Activated T-helper 1 cell treated with anti-CD3 and anti-CD28 coated beads, Interleukin-12 subunit alpha, Interleukin-12 subunit beta, Interleukin-2, Interleukin-4 antibody, amounts not matched to agents 30 ng/mL and 10 ng/mL and 1 ng/mL, durations not matched to agents 14 hours and 24 hours and 36 hours (primary cell): Measurements from ENCODE around the gene SCIMP. TPM values are rescaled to one million over a fixed set of nuclear protein-coding genes. Genes with fewer than 3 reads are reported as not detected.
"Not testable (repeated sequence)": the region's sequence is repeated elsewhere in the genome, so short reads cannot be mapped to it uniquely, and the experiment has no call there.

ENCODE experiments used
- DNase-seq: peaks from one replicate; pipeline ENCODE4 v3.0.0; 2021; ENCODE audit warnings: low spot score
- H3K27ac Mint-ChIP-seq: one replicate; pipeline ENCODE4 v1.8.0; 2021; ENCODE audit warnings: mild to moderate bottlenecking, mixed read lengths
- H3K27me3 Mint-ChIP-seq: one replicate; pipeline ENCODE4 v1.8.0; 2022; ENCODE audit warnings: mild to moderate bottlenecking, moderate library complexity, mixed read lengths; ENCODE audit not compliant: insufficient read depth
- H3K36me3 Mint-ChIP-seq: one replicate; pipeline ENCODE4 v1.8.0; 2021; ENCODE audit warnings: low read depth, mixed read lengths
- H3K4me1 Mint-ChIP-seq: one replicate; pipeline ENCODE4 v1.8.0; 2021; ENCODE audit warnings: low read depth, mixed read lengths
- H3K4me3 Mint-ChIP-seq: one replicate; pipeline ENCODE4 v1.8.0; 2021; ENCODE audit warnings: mild to moderate bottlenecking, moderate library complexity, mixed read lengths
- H3K9me3 Mint-ChIP-seq: one replicate; pipeline ENCODE4 v1.8.0; 2021; ENCODE audit warnings: mixed read lengths
- intact Hi-C: fragments of 100-400 bp; cut with micrococcal nuclease; formaldehyde crosslinking; loops from one replicate; pipeline ENCODE4 v1.15.1; 2024
- total RNA-seq: library from RNA; stranded (reverse); gene quantifications from 2 replicates; pipeline ENCODE4 v1.2.3, GENCODE V29; 2022

SCIMP gene
- total RNA-seq, 1 donor from 2014 or later: not detected

DNA sequence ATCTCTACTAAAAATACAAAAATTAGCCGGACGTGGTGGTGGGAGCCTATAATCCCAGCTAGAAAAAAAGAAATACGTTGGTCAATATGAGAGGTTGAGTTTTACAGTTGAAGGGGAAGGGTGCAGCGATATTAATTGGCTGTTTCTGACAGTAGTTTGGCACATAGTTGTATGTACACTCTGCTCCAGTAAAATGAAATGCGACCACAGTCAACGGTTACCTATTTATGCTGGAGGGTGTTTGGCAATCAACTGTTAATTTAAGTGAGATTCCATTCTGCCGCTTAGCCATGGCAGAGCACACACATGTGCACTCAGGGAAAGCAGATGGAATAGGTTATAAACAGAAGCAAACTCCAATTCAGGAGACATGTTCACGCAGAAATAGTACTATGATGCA, 33.6 kb downstream of the SCIMP start:
- Mint-ChIP-seq H3K27me3 (peaks cover 2% of the 10 kb centered on the region), H3K4me1 (peaks cover 7% of the 10 kb centered on the region), H3K9me3 (no peaks in the 10 kb centered on the region), H3K4me3 (no peak overlapping the region), H3K27ac (no peak overlapping the region), H3K36me3 (no peaks in the 10 kb centered on the region)
- intact Hi-C loops: no loop called here
- no peak for DNase-seq

DNA sequence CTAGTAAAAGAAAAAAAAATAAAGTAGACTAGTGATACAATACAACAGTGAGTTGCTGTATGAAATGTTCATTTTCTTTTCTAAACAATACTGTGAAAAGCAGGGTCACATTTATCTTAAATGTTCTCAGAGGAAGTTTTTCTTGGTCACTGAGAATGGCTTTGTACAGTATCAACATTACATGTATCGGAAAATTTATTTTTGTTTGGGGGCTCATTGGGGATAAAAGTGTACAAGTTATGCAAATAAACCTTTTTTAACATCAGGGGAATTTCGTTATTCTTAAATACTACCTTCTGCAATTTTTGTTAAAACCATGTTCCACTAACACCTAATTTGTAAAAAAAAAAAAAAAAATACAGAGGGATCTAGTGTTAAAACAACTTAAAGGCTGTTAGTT, 34.3 kb downstream of the SCIMP start:
- no peak for DNase-seq

DNA sequence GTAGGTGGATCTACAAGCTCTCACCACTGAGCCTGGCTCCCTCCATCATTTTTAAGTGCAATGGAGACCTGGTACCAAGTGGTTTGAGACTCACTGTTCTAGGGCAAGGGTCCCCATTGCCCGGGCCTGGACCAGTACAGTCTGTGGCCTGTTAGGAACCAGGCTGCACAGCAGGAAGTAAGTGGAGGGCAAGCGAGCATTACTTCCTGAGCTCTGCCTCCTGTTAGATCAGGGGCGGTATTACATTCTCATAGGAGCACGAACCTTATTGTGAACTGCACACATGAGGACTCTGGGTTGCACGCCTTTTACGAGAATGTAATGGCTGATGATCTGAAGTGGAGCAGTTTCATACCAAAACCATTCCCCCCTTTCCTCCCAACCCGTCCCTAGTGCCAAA, 36.2 kb downstream of the SCIMP start:
- intact Hi-C loops: loop anchor here (10.0 kb wide), 1 partner anchor 216 kb away; the partner anchor contains the start of gene NUP88
- Mint-ChIP-seq H3K36me3 (no peaks in the 10 kb centered on the region), H3K27me3 (peaks cover 2% of the 10 kb centered on the region), H3K27ac (no peak overlapping the region), H3K4me3 (no peak overlapping the region), H3K4me1 (no peaks in the 10 kb centered on the region), H3K9me3 (no peaks in the 10 kb centered on the region)
- DNase-seq: no peak

More for the DNA sequence above, 34.3 kb downstream of the SCIMP start:
- H3K4me1 Mint-ChIP-seq: peaks cover 7% of the 10 kb centered on the region
- intact Hi-C loops: no loop called here
- no peak overlapping the region for H3K27ac Mint-ChIP-seq
- no peaks in the 10 kb centered on the region for H3K9me3 Mint-ChIP-seq
- no peak overlapping the region for H3K4me3 Mint-ChIP-seq
- H3K27me3 Mint-ChIP-seq: peaks cover 5% of the 10 kb centered on the region
- H3K36me3 Mint-ChIP-seq: no peaks in the 10 kb centered on the region

DNA sequence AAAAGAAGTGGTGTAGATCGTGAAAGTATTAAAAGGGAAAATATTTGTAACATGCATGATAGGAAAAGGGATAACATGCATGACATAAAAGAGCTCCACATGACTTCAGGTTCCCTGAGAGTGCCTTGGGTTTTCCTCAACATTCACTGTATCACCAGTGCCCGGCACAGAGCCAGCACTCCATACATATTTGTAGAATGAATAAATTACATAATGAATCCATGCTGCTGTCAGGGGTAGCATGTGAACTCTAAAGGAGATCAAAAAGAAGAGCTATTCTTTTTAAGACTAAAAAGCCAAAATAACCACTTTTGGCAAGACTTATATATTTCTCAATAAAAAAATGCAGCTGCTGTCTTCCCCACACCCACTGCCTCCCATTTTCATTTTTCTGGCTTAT, 40.3 kb downstream of the SCIMP start:
- Mint-ChIP-seq H3K9me3 (peaks cover 19% of the 10 kb centered on the region), H3K27ac (no peak overlapping the region), H3K36me3 (peaks cover 21% of the 10 kb centered on the region), H3K27me3 (peaks cover 2% of the 10 kb centered on the region), H3K4me3 (no peak overlapping the region), H3K4me1 (peaks cover 20% of the 10 kb centered on the region)
- intact Hi-C loops: loop anchor here (10.0 kb wide), 1 partner anchor 220 kb away; the partner anchor contains the start of gene NUP88
- DNase-seq: no peak

DNA sequence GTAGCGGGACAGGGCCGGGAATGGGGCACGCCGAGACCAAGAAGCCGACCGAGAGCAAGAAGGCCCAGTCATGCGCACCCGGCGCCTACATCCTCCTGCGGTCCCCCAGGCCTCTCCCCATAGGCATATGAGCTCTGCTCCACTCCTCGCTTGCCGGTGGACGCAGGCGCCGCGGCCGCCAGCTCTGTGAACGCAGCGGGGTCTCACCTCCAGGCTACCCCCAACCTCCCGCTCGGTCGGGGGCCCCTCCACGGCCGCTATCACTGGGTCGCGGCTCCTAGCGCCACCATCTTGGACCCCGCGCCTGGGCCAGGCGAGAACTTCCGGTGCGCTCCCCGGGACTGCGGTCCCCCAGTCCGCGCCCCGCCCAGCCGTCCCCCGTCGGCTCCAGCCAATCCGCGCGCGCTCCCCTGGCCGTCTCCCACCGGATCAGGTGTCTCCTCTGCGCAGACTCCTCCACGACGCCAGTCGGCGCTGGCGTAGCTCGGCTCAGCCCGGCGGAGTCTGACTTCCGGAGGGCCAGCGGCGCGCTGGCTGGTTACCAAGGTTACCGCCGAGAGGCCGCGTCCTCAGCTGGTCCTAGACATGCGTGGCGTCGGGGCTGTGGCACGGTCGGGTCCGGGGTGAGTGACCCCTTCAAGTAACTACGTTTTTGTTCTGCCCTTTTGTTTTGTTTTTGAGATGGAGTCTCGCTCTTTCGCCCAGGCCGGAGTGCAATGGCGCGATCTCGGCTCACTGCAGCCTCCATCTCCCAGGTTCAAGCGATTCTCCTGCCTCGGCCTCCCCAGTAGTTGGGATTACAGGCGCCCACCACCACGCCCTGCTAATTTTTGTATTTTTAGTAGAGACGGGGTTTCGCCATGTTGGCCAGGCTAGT, 42.9 kb downstream of the SCIMP start, which contains the start of gene ZNF594:
Gene ZNF594, minus strand, starts transcription at position 328 of the 877 bp plus-strand sequence. CDS start 7,612 bp downstream, outside the sequence.
- Mint-ChIP-seq H3K27ac (peak within 1 kb of the TSS; percentile 81), H3K36me3 (peaks cover 34% of the 10 kb centered on the region), H3K4me1 (peaks cover 20% of the 10 kb centered on the region), H3K4me3 (peak within 1 kb of the TSS; percentile 93), H3K27me3 (peaks cover 2% of the 10 kb centered on the region), H3K9me3 (peaks cover 35% of the 10 kb centered on the region)
- DNase-seq: peak; percentile 95
- intact Hi-C loops: loop anchor here (1.0 to 10.0 kb wide), 2 partner anchors 113 to 223 kb away; partner anchors contain the start of genes NUP88 and ZFP3

DNA sequence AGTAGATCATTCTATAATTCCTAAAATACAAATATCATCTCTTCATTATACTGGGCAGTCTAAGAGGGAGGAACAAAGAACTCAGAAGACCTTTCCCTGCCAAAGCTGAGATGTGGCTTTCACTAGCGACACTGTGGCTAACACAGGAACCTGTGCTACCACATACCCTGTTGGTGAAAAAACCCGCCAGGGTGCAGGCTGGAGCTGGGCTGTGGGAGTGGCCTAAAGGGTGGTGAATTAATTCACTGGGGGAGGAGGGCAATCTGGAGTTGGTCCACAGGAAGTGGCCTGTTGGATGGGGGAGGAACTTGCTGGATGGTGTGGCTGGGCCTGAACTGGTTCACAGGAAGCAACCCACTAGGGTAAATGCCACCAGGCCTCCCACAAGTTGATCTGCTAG, 50.4 kb downstream of the SCIMP start:
- no peaks in the 10 kb centered on the region for H3K4me1 Mint-ChIP-seq
- H3K9me3 Mint-ChIP-seq: peaks cover 87% of the 10 kb centered on the region
- peaks cover 50% of the 10 kb centered on the region for H3K36me3 Mint-ChIP-seq
- no peaks in the 10 kb centered on the region for H3K27me3 Mint-ChIP-seq
- no peak overlapping the region for H3K4me3 Mint-ChIP-seq
- intact Hi-C loops: no loop called here
- H3K27ac Mint-ChIP-seq: no peak overlapping the region
- DNase-seq: no peak

DNA sequence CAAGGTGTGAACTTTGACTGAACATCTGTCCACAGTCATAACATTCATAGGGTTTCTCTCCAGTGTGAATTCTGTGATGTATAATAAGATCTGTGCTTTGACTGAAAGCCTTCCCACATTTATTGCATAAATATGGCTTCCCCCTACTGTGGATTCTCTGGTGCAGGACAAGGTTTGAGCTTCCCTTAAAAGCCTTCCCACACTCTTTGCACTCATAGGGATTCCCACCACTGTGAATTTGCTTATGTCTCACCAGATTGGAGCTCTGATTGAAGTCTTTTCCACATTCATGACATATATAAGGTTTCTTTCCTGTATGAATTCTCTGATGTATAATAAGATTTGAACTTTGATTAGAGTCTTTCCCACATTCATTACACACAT, 51.3 kb downstream of the SCIMP start:
- H3K27ac Mint-ChIP-seq: no peak overlapping the region
- H3K36me3 Mint-ChIP-seq: peaks cover 49% of the 10 kb centered on the region
- H3K4me1 Mint-ChIP-seq: no peaks in the 10 kb centered on the region
- no peak for DNase-seq
- intact Hi-C loops: no loop called here
- H3K27me3 Mint-ChIP-seq: no peaks in the 10 kb centered on the region
- H3K4me3 Mint-ChIP-seq: no peak overlapping the region
- H3K9me3 Mint-ChIP-seq: peaks cover 93% of the 10 kb centered on the region

DNA sequence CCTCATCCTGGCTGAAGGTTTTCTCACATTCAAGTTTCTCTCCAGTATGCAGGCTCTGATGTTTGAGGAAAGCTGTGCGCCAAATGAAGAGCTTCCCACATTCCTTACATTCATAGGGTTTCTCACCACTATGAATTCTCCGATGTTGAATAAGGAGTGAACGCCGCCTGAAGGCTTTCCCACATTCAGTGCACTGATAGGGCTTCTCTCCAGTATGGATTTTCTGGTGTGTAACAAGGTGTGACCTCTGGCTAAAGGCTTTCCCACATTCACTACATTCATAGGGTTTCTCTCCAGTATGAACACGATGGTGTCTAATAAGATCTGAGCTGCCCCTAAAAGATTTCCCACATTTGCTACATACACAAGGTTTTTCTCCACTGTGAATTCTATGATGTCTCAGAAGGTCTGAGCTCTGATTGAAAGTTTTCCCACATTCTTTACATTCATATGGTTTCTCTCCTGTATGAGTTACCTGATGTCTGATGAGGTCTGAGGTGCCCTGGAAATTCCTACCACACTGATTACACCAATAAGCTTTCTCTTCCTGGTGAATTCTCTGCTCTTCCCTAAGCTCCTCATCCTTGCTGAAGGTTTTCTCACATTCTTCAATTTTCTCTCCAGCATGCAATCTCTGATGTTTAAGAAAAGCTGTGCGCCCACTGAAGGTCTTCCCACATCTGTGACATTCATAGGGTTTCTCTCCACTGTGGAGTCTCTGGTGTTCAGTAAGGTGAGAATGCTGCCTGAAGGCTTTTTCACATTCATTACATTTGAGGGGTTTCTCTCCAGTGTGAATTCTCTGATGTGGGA, 51.9 kb downstream of the SCIMP start:
- no peak for DNase-seq
- no peak overlapping the region for H3K4me3 Mint-ChIP-seq
- H3K27ac Mint-ChIP-seq: no peak overlapping the region
- peaks cover 45% of the 10 kb centered on the region for H3K36me3 Mint-ChIP-seq
- no peaks in the 10 kb centered on the region for H3K27me3 Mint-ChIP-seq
- H3K4me1 Mint-ChIP-seq: no peaks in the 10 kb centered on the region
- intact Hi-C loops: no loop called here
- H3K9me3 Mint-ChIP-seq: peaks cover 89% of the 10 kb centered on the region

DNA sequence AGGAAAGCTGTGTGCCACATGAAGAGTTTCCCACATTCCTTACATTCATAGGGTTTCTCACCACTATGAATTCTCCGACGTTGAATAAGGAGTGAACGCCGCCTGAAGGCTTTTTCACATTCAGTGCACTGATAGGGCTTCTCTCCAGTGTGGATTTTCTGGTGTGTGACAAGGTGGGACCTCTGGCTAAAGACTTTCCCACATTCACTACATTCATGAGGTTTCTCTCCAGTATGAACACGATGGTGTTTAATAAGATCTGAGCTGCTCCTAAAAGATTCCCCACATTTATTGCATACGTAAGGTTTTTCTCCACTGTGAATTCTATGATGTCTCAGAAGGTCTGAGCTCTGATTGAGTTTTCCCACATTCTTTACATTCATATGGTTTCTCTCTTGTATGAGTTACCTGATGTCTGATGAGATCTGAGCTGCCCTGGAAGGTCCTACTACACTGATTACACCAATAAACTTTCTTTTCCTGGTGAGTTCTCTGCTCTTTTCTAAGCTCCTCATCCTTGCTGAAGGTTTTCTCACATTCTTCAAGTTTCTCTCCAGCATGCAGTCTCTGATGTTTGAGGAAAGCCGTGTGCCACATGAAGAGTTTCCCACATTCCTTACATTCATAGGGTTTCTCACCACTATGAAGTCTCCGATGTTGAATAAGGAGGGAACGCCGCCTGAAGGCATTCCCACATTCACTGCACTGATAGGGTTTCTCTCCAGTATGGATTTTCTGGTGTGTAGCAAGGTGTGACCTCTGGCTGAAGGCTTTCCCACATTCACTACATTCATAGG, 53.0 kb downstream of the SCIMP start:
- Mint-ChIP-seq H3K27ac (no peak overlapping the region), H3K9me3 (peaks cover 81% of the 10 kb centered on the region), H3K4me3 (no peak overlapping the region), H3K27me3 (no peaks in the 10 kb centered on the region), H3K36me3 (peaks cover 37% of the 10 kb centered on the region), H3K4me1 (no peaks in the 10 kb centered on the region)
- intact Hi-C loops: no loop called here
- no peak for DNase-seq

DNA sequence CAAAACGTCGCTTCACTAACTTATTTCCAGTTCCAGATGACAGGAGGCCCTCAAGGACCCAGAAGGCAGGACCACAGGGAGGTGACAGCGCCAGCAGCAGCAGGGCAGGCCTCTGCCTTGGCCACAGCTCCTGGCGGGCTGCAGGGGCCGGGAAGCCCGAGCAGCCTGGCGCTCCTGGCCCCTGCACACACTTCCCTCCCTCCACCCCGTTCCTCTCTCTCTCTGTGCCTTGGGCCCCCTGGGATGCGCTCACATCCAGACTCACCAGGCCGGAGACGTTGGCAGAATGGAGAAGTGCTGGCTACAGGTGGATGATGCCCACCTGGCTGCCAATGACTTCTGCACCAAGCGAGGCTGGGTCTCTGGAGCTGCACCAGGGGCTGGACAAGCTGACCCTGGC, 55.7 kb downstream of the SCIMP start:
- DNase-seq: no peak
- Mint-ChIP-seq H3K36me3 (peaks cover 35% of the 10 kb centered on the region), H3K9me3 (peaks cover 76% of the 10 kb centered on the region), H3K27ac (no peak overlapping the region), H3K4me3 (no peak overlapping the region), H3K4me1 (no peaks in the 10 kb centered on the region), H3K27me3 (no peaks in the 10 kb centered on the region)
- intact Hi-C loops: loop anchor here (5.0 kb wide), 1 partner anchor 82 kb away; no protein-coding TSS in a partner anchor

DNA sequence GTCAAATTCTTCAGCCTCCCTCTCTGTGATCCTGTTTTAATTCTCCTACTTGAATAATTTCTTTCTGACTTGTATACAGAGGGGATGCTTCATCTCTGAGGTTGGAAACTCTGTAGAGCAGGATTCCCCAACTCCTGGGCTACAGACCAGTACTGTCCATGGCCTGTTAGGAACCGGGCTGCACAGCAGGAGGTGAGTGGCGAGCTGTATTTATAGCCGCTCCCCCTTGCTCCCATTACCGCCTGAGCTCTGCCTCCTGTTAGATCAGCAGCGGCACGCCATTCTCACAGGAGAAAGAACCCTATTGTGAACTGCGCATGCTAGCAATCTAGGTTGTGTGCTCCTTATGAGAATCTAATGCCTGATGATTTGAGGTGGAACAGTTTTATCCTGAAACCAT, 59.6 kb downstream of the SCIMP start:
- Mint-ChIP-seq H3K9me3 (peaks cover 54% of the 10 kb centered on the region), H3K36me3 (peaks cover 20% of the 10 kb centered on the region)
- not testable (repeated sequence) for DNase-seq, H3K4me3 Mint-ChIP-seq, H3K4me1 Mint-ChIP-seq, H3K27ac Mint-ChIP-seq, H3K27me3 Mint-ChIP-seq
- intact Hi-C loops: loop anchor here (5.0 kb wide), 1 partner anchor 78 kb away; no protein-coding TSS in a partner anchor

DNA sequence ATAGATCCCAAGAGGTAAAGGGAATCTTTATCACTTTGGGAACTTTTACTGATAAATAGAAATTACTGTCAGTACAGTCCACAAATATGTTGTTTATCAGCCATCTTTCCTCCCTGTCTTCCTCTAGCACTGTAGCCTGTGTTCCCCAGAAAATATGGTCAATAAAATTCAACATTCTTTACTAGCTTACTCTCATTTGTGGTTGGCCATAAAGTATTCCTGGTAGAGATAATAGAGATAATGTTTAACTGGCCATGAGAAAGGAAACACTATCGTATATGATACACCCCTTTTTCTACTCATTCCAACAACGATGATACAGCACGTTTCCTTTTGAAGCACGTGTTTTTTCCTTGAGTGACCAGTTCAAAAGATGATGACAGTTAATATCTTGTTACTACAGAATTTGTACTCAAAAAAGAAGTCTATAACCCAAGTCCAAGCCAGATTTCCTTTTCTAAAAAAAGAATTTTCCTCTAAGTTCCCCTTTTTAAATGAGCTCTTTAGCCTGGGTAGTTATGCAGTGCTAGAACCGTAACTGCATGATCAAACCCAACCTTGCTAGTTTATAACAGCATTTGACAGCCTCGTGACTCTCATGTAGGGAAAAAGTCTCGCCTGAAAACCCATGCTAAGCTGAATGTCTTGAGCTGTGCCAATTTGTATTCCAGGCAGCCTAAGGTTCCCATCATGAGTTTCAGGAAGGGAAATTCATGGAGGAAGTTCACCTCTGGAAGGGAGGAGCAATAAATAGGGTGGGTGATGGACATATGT, 68.7 kb downstream of the SCIMP start:
- H3K4me3 Mint-ChIP-seq, H3K27me3 Mint-ChIP-seq, intact Hi-C loops, H3K4me1 Mint-ChIP-seq, H3K27ac Mint-ChIP-seq, H3K9me3 Mint-ChIP-seq, H3K36me3 Mint-ChIP-seq, DNase-seq: not testable (repeated sequence)
